ENCODE data around the gene SEC14L2.
"Not testable (repeated sequence)": the region's sequence is repeated elsewhere in the genome, so short reads cannot be mapped to it uniquely, and the experiment has no call there.

Gene SEC14L2

DNA sequence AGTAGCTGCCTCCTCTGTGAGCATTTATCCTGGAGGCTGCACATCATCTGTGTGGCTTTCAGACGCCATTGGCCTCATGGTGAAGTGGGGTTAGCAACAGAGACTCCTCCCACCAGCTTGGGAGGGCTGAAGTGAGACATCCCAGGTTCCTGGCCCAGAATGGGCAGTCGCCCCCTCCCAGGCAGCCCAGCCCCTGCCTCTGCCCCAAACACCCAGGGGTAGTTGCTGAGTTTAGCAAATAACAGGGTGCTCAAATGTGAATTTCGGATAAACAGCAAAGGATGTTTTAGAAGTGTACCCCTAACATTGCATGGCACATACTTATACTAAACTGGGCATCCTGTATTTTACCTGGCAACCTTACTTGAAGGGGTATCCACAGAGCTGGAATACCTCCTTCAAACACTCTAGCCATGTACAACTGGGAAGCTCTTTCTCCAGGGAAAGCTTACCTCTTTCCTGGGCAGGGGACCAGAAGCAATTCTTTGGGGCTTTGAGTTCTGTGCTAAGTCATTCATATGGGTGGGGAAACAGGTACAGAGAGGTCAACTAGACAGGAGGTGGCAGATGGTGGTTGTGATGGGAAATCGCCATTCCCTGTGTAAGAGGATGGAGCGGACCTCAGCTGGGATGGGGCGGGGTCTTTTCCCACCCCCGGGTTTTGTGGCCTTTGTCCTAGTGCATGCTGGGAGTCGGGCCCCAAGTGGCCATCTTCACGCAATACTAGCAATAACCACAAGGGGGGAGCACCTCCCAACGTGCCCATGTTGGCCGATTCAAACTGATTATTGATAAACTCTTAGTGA, 48.0 kb downstream of the SEC14L2 start:
- Histone ChIP-seq H2BK15ac (ENCODE audit: low read length) (peak overlapping the region; percentile 3), H3K14ac (ENCODE audit: low read length) (no peak overlapping the region), H3K27ac (replicated peaks; ENCODE audit: low read length) (no peak overlapping the region), H3K79me1 (ENCODE audit: low read depth, low read length) (no peaks in the 10 kb centered on the region), H2AK5ac (ENCODE audit: low read depth, low read length) (peak overlapping the region; percentile 66), H3K18ac (ENCODE audit: low read length) (no peak overlapping the region), H3K9ac (ENCODE audit: low read depth, low read length, poor library complexity) (no peak overlapping the region), H3K9me3 (replicated peaks in 1 of 2; ENCODE audit: control insufficient read depth in 2 of 2, insufficient read depth in 1 of 2, low read depth in 1 of 2, low read length in 2 of 2) (no peaks in the 10 kb centered on the region), H2BK5ac (ENCODE audit: low read length) (no peak overlapping the region), H3K4me1 (ENCODE audit: control insufficient read depth in 2 of 2, insufficient read depth in 1 of 2, low read depth in 1 of 2, low read length in 2 of 2) (peaks cover 3 to 9% of the 10 kb centered on the region in 2 donors), H3K4ac (ENCODE audit: low read length) (peak overlapping the region; percentile 94), H3K4me2 (ENCODE audit: insufficient read depth, low read length, poor library complexity, severe bottlenecking) (peak overlapping the region; percentile 41), H4K91ac (ENCODE audit: low read depth, low read length, poor library complexity) (no peak overlapping the region), H2BK12ac (ENCODE audit: low read length) (no peak overlapping the region), H3K23ac (ENCODE audit: low read depth, low read length, poor library complexity) (no peak overlapping the region), H2AFZ (ENCODE audit: low read length) (peak overlapping the region; percentile 91), H3K4me3 (ENCODE audit: low read length in 2 of 2) (peak overlapping the region in 1 of 2 donors; percentile 26), H3K27me3 (ENCODE audit: control insufficient read depth in 3 of 3, insufficient read depth in 3 of 3, low read depth in 1 of 3, low read length in 3 of 3) (peaks cover 0 to 7% (median 0%) of the 10 kb centered on the region in 3 experiments), H2BK120ac (ENCODE audit: low read depth, low read length) (no peak overlapping the region), H4K8ac (ENCODE audit: low read depth, low read length) (peak overlapping the region; percentile 56), H3K36me3 (replicated peaks in 1 of 2; ENCODE audit: control insufficient read depth in 2 of 2, insufficient read depth in 2 of 2, low read length in 2 of 2) (no peaks in the 10 kb centered on the region)
- whole genome bisulfite sequencing, 2 donors (ENCODE audit: extremely low coverage in 2 of 2, insufficient read length in 2 of 2, insufficient replicate concordance in 1 of 2), result no CpG with 5 or more reads among the region's 11 CpGs
- peak; percentile 80 for DNase-seq (ENCODE audit: low spot score)

DNA sequence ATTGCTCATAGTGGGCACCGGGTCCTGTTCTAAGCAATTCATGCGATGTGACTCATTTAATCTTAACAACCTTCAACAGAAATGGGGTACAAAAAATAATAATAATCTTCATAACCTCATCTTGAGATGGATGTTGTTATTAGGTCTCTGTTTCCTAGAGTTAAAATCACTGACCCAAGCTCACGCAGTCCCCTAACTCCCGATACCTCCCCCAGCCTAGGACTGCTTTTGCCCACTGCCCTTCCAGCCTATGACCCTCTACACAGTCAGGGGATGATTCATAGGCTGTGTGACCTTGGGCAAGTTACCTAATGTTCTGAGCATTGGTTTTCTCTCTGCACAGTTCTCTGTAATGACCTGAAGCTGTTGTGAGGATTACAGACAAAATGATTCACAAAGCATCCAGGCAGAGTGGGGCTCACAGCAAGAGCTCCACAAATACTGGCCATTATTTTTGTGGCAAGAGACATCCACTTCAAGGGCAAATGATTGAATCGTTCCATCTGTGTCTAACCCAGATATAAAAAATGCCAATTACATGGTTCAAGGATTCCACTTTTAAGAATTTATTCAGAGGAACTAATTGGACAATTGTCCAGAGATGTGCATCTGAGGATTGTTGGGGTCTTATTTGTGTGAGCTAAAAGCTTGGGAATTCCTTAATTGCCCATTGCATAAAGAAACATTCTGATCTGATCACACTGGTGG, 48.8 kb downstream of the SEC14L2 start:
- peaks cover 0 to 7% (median 0%) of the 10 kb centered on the region in 3 experiments for H3K27me3 ChIP-seq (ENCODE audit: control insufficient read depth in 3 of 3, insufficient read depth in 3 of 3, low read depth in 1 of 3, low read length in 3 of 3)
- H3K4me2 ChIP-seq (ENCODE audit: insufficient read depth, low read length, poor library complexity, severe bottlenecking), result no peak overlapping the region
- no peak overlapping the region for H2BK5ac ChIP-seq (ENCODE audit: low read length)
- H3K79me1 ChIP-seq (ENCODE audit: low read depth, low read length), result no peaks in the 10 kb centered on the region
- H3K4ac ChIP-seq (ENCODE audit: low read length), result no peak overlapping the region
- no peak overlapping the region for H2AK5ac ChIP-seq (ENCODE audit: low read depth, low read length)
- H3K4me1 ChIP-seq (ENCODE audit: control insufficient read depth in 2 of 2, insufficient read depth in 1 of 2, low read depth in 1 of 2, low read length in 2 of 2), result peaks cover 3 to 9% of the 10 kb centered on the region in 2 donors
- WGBS, 2 donors (ENCODE audit: extremely low coverage in 2 of 2, insufficient read length in 2 of 2, insufficient replicate concordance in 1 of 2), result no CpG with 5 or more reads among the region's 5 CpGs
- H4K8ac ChIP-seq (ENCODE audit: low read depth, low read length), result no peak overlapping the region
- H3K23ac ChIP-seq (ENCODE audit: low read depth, low read length, poor library complexity), result peak overlapping the region; percentile 26
- H3K9me3 ChIP-seq (replicated peaks in 1 of 2; ENCODE audit: control insufficient read depth in 2 of 2, insufficient read depth in 1 of 2, low read depth in 1 of 2, low read length in 2 of 2), result no peaks in the 10 kb centered on the region
- no peak overlapping the region for H3K4me3 ChIP-seq (ENCODE audit: low read length in 2 of 2)
- H3K14ac ChIP-seq (ENCODE audit: low read length), result no peak overlapping the region
- H3K18ac ChIP-seq (ENCODE audit: low read length), result no peak overlapping the region
- no peak for DNase-seq (ENCODE audit: low spot score)
- no peak overlapping the region for H2BK15ac ChIP-seq (ENCODE audit: low read length)
- H3K36me3 ChIP-seq (replicated peaks in 1 of 2; ENCODE audit: control insufficient read depth in 2 of 2, insufficient read depth in 2 of 2, low read length in 2 of 2), result no peaks in the 10 kb centered on the region
- H3K27ac ChIP-seq (replicated peaks; ENCODE audit: low read length), result no peak overlapping the region
- no peak overlapping the region for H2BK120ac ChIP-seq (ENCODE audit: low read depth, low read length)
- no peak overlapping the region for H3K9ac ChIP-seq (ENCODE audit: low read depth, low read length, poor library complexity)
- peak overlapping the region; percentile 91 for H2AFZ ChIP-seq (ENCODE audit: low read length)
- H2BK12ac ChIP-seq (ENCODE audit: low read length), result no peak overlapping the region
- no peak overlapping the region for H4K91ac ChIP-seq (ENCODE audit: low read depth, low read length, poor library complexity)

DNA sequence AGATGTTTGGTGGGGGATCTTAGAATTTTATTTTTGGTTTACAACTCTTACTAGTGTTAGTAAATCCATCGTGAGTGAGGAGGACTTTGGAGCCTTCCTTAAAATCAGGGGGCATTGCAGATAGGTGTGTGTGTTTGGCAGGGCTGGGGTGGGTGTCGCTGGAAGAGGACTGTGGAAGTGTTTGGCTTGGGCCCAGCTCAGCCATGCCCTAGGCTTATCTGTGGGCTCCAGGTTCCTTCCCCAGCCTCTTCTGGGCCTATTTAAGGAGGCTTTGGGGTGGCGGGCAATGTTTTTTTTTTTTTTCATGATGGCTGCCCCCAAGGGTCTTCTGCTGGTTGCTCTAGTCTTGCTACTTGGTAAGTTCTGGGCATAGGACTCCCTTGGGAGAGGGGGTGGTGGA, 50.8 kb downstream of the SEC14L2 start:
- H3K18ac ChIP-seq (ENCODE audit: low read length), result no peak overlapping the region
- no peak for DNase-seq (ENCODE audit: low spot score)
- H3K27ac ChIP-seq (replicated peaks; ENCODE audit: low read length), result no peak overlapping the region
- H3K14ac ChIP-seq (ENCODE audit: low read length), result no peak overlapping the region
- no peak overlapping the region for H2BK15ac ChIP-seq (ENCODE audit: low read length)
- H4K91ac ChIP-seq (ENCODE audit: low read depth, low read length, poor library complexity), result no peak overlapping the region
- no CpG with 5 or more reads among the region's 3 CpGs for WGBS, 2 donors (ENCODE audit: extremely low coverage in 2 of 2, insufficient read length in 2 of 2, insufficient replicate concordance in 1 of 2)
- H3K4me2 ChIP-seq (ENCODE audit: insufficient read depth, low read length, poor library complexity, severe bottlenecking), result no peak overlapping the region
- no peak overlapping the region for H2BK5ac ChIP-seq (ENCODE audit: low read length)
- H4K8ac ChIP-seq (ENCODE audit: low read depth, low read length), result no peak overlapping the region
- no peak overlapping the region for H2BK12ac ChIP-seq (ENCODE audit: low read length)
- H2AFZ ChIP-seq (ENCODE audit: low read length), result no peak overlapping the region
- no peaks in the 10 kb centered on the region for H3K36me3 ChIP-seq (replicated peaks in 1 of 2; ENCODE audit: control insufficient read depth in 2 of 2, insufficient read depth in 2 of 2, low read length in 2 of 2)
- H3K4me3 ChIP-seq (ENCODE audit: low read length in 2 of 2), result no peak overlapping the region
- H3K9me3 ChIP-seq (replicated peaks in 1 of 2; ENCODE audit: control insufficient read depth in 2 of 2, insufficient read depth in 1 of 2, low read depth in 1 of 2, low read length in 2 of 2), result no peaks in the 10 kb centered on the region
- peaks cover 0 to 7% (median 0%) of the 10 kb centered on the region in 3 experiments for H3K27me3 ChIP-seq (ENCODE audit: control insufficient read depth in 3 of 3, insufficient read depth in 3 of 3, low read depth in 1 of 3, low read length in 3 of 3)
- peaks cover 3 to 9% of the 10 kb centered on the region in 2 donors for H3K4me1 ChIP-seq (ENCODE audit: control insufficient read depth in 2 of 2, insufficient read depth in 1 of 2, low read depth in 1 of 2, low read length in 2 of 2)
- H3K9ac ChIP-seq (ENCODE audit: low read depth, low read length, poor library complexity), result no peak overlapping the region
- no peaks in the 10 kb centered on the region for H3K79me1 ChIP-seq (ENCODE audit: low read depth, low read length)
- H2BK120ac ChIP-seq (ENCODE audit: low read depth, low read length), result no peak overlapping the region
- no peak overlapping the region for H3K23ac ChIP-seq (ENCODE audit: low read depth, low read length, poor library complexity)
- H2AK5ac ChIP-seq (ENCODE audit: low read depth, low read length), result peak overlapping the region; percentile 11
- no peak overlapping the region for H3K4ac ChIP-seq (ENCODE audit: low read length)

DNA sequence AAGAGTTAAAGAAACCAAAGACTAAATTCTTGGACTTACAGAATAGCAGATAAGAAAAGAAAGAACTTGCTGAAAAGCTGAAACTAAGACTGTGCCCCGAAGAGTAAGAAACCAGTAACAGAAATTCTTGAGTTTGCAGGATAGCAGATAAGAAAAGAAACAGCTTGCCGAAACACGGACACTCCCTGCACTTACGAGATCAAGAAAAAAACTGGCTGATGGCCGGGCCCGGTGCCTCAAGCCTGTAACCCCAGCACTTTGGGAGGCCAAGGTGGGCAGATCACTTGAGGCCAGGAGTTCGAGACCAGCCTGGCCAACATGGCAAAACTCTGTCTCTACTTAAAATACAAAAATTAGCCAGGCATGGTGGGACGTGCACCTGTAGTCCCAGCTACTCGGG, 54.7 kb downstream of the SEC14L2 start:
- not testable (repeated sequence) for H2AK5ac ChIP-seq (ENCODE audit: low read depth, low read length); H2AFZ ChIP-seq (ENCODE audit: low read length); H2BK15ac ChIP-seq (ENCODE audit: low read length); H3K79me1 ChIP-seq (ENCODE audit: low read depth, low read length); H3K4me3 ChIP-seq (ENCODE audit: low read length in 2 of 2); H3K9ac ChIP-seq (ENCODE audit: low read depth, low read length, poor library complexity); H3K23ac ChIP-seq (ENCODE audit: low read depth, low read length, poor library complexity); H3K4me2 ChIP-seq (ENCODE audit: insufficient read depth, low read length, poor library complexity, severe bottlenecking); H4K91ac ChIP-seq (ENCODE audit: low read depth, low read length, poor library complexity); H3K36me3 ChIP-seq (replicated peaks in 1 of 2; ENCODE audit: control insufficient read depth in 2 of 2, insufficient read depth in 2 of 2, low read length in 2 of 2); H4K8ac ChIP-seq (ENCODE audit: low read depth, low read length); H2BK12ac ChIP-seq (ENCODE audit: low read length); H3K18ac ChIP-seq (ENCODE audit: low read length); H3K27me3 ChIP-seq (ENCODE audit: control insufficient read depth in 3 of 3, insufficient read depth in 3 of 3, low read depth in 1 of 3, low read length in 3 of 3); H3K14ac ChIP-seq (ENCODE audit: low read length); H3K9me3 ChIP-seq (replicated peaks in 1 of 2; ENCODE audit: control insufficient read depth in 2 of 2, insufficient read depth in 1 of 2, low read depth in 1 of 2, low read length in 2 of 2); H3K4ac ChIP-seq (ENCODE audit: low read length); H3K27ac ChIP-seq (replicated peaks; ENCODE audit: low read length); DNase-seq (ENCODE audit: low spot score); H2BK120ac ChIP-seq (ENCODE audit: low read depth, low read length); H3K4me1 ChIP-seq (ENCODE audit: control insufficient read depth in 2 of 2, insufficient read depth in 1 of 2, low read depth in 1 of 2, low read length in 2 of 2); H2BK5ac ChIP-seq (ENCODE audit: low read length)
- WGBS, 2 donors (ENCODE audit: extremely low coverage in 2 of 2, insufficient read length in 2 of 2, insufficient replicate concordance in 1 of 2), result no CpG with 5 or more reads among the region's 9 CpGs
